ENCODE data around the gene TCF4.

DNA sequence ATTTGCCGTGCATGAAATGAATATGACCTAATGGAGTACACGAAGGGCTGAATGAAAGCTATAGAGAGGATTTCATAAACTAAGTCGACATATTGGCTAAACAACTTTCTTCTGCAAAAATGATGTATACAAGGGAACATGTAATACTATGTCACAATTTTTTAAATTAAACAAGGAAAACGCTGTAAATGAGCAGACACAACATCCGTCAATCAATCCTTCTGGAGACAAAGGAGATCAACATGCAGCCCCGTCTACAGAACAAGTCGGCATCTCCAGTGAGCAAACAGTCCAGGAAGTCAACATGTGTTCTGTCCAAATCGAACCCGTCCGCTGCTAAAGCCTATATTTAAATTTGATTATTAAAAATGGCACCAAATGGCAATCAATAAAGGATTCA is 180.8 kb downstream of the TCF4 start:
- TF ChIP-seq, protein P1, sequence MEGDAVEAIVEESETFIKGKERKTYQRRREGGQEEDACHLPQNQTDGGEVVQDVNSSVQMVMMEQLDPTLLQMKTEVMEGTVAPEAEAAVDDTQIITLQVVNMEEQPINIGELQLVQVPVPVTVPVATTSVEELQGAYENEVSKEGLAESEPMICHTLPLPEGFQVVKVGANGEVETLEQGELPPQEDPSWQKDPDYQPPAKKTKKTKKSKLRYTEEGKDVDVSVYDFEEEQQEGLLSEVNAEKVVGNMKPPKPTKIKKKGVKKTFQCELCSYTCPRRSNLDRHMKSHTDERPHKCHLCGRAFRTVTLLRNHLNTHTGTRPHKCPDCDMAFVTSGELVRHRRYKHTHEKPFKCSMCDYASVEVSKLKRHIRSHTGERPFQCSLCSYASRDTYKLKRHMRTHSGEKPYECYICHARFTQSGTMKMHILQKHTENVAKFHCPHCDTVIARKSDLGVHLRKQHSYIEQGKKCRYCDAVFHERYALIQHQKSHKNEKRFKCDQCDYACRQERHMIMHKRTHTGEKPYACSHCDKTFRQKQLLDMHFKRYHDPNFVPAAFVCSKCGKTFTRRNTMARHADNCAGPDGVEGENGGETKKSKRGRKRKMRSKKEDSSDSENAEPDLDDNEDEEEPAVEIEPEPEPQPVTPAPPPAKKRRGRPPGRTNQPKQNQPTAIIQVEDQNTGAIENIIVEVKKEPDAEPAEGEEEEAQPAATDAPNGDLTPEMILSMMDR (IDR thresholded peaks at IDR 0.05; ENCODE audit: low read depth, low read length, poor library complexity, severe bottlenecking): no peak
- no peak for TF ChIP-seq EZH2phosphoT487 (IDR thresholded peaks at IDR 0.05; ENCODE audit: borderline replicate concordance, low read length)

Measured in DOHH2 (cell line).